ENCODE results near the gene MYL11.

The MYL11 gene

DNA sequence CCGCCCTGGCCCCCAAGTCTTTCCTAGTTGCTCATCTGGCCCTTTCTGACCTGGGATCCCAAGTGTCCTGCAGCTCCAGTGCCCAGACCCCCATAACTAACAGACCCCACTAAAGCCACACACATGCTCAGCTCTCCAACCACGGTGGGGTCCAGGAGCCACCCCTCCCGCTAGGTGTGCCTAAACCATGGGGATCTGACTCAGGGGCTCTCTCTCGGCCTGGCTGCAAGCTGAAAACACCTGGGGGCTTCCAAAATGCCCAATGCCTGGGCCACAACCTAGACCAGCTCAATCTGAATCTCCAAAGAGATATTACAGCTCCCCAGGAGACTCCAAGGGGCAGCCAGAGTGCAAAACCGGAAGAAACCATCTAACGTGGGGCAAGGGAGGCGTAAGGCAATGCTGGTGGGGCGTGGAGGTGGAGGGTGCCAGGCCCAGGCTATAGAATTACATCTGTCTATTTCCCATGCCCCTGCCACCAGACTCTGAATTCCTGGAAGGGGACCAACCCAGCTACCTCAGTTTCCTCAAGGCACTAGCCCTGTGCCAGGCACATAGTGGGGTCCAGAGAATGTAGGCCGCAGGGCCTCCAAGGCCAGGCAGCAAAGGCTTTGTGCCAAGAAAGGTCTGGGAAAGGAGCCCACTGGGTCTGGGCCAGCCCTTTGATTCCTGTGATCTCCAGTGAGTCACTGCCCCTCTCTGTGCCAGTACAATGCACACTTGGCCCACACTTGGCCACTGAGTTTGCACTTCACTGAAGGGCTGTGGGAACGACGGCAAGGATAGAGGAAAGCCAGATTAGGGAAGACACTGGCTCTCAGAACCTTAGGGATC, 22.8 kb upstream of the MYL11 start:
- Histone ChIP-seq H3K9ac (ENCODE audit: low read length) (no peak overlapping the region), H3K4me3 (ENCODE audit: low read length) (no peak overlapping the region), H3K9me2 (replicated peaks; ENCODE audit: insufficient read depth, low read length) (no peaks in the 10 kb centered on the region), H3K4me1 (ENCODE audit: low read length) (peaks cover 23% of the 10 kb centered on the region), H3K27ac (ENCODE audit: low read length) (no peak overlapping the region), H3K4me2 (ENCODE audit: low read depth, low read length) (no peak overlapping the region), H3K36me3 (replicated peaks; ENCODE audit: insufficient read depth, low read length) (peaks cover 2% of the 10 kb centered on the region; the same call in 1 of the 2 replicates), H2AFZ (ENCODE audit: low read length) (no peak overlapping the region), H3K79me2 (ENCODE audit: low read length) (peaks cover 45% of the 10 kb centered on the region), H3F3A (ENCODE audit: insufficient read depth, low read length) (peaks cover 9% of the 10 kb centered on the region), H4K20me1 (ENCODE audit: insufficient read depth, low read length) (no peaks in the 10 kb centered on the region), H3K27me3 (replicated peaks; ENCODE audit: insufficient read depth, low read length) (no peaks in the 10 kb centered on the region), H3K9me3 (replicated peaks; ENCODE audit: insufficient read depth, low read length) (no peaks in the 10 kb centered on the region)
- DNase-seq: no peak
- TF ChIP-seq EZH2 (optimal IDR thresholded peaks at IDR 0.05; ENCODE audit: low read depth, low read length): no peak

DNA sequence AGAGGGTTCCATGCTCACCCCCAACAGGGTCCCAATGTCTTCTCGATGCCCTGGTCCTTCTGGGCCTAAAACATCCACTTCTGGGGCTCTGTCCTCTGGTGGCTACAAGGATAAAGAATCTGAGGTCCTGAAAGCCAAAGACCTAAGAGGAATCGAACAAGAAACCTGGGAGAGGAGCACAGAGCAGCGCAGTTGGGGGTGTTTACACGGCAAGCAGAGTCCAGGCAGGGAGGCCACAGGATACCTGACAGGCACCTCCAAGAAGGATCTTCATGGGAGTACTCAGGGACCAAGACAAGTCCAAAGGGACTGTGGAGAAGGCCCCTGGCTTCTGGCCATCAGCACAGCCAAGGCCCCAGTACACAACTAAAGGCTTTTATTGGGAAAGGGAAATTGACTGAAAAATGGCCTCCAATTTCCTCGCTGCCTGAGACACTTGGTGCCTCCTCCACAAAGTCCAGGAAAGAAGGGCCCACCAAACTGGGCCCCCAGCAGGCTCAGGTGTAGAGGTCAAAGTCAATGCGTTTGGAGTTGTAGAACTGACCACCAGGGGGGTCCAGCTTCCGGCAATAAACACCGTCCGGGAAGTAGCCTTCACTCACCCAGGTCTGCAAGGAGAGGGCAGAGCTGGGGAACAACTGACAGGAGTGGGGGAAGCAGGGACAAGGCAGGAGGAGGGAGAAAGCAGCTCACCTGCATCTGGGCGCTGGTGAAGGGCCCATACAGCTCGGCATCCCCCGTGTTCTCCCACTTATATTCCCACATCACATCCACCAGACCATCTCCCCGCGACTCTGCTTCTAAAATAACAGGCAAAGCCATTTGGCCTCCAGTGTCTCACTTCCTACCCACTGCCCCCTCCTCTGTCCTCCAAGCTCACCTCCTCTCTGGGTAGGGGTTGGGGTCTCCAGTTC, 21.9 kb upstream of the MYL11 start:
- no peaks in the 10 kb centered on the region for H3K9me2 ChIP-seq (replicated peaks; ENCODE audit: insufficient read depth, low read length)
- H3F3A ChIP-seq (ENCODE audit: insufficient read depth, low read length): peaks cover 9% of the 10 kb centered on the region
- no peak overlapping the region for H2AFZ ChIP-seq (ENCODE audit: low read length)
- peaks cover 45% of the 10 kb centered on the region for H3K79me2 ChIP-seq (ENCODE audit: low read length)
- H3K27me3 ChIP-seq (replicated peaks; ENCODE audit: insufficient read depth, low read length): no peaks in the 10 kb centered on the region
- TF ChIP-seq EZH2phosphoT487 (IDR thresholded peaks at IDR 0.05; ENCODE audit: low read length): no peak
- no peak for TF ChIP-seq EZH2 (optimal IDR thresholded peaks at IDR 0.05; ENCODE audit: low read depth, low read length)
- TF ChIP-seq, protein P1, sequence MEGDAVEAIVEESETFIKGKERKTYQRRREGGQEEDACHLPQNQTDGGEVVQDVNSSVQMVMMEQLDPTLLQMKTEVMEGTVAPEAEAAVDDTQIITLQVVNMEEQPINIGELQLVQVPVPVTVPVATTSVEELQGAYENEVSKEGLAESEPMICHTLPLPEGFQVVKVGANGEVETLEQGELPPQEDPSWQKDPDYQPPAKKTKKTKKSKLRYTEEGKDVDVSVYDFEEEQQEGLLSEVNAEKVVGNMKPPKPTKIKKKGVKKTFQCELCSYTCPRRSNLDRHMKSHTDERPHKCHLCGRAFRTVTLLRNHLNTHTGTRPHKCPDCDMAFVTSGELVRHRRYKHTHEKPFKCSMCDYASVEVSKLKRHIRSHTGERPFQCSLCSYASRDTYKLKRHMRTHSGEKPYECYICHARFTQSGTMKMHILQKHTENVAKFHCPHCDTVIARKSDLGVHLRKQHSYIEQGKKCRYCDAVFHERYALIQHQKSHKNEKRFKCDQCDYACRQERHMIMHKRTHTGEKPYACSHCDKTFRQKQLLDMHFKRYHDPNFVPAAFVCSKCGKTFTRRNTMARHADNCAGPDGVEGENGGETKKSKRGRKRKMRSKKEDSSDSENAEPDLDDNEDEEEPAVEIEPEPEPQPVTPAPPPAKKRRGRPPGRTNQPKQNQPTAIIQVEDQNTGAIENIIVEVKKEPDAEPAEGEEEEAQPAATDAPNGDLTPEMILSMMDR (IDR thresholded peaks at IDR 0.05; ENCODE audit: low read length): no peak; the same call in 1 of the 2 replicates
- H3K27ac ChIP-seq (ENCODE audit: low read length): no peak overlapping the region
- H3K9ac ChIP-seq (ENCODE audit: low read length): no peak overlapping the region
- H3K36me3 ChIP-seq (replicated peaks; ENCODE audit: insufficient read depth, low read length): peaks cover 2% of the 10 kb centered on the region; the same call in 1 of the 2 replicates
- no peaks in the 10 kb centered on the region for H4K20me1 ChIP-seq (ENCODE audit: insufficient read depth, low read length)
- H3K4me1 ChIP-seq (ENCODE audit: low read length): peaks cover 23% of the 10 kb centered on the region
- DNase-seq: no peak
- no peak overlapping the region for H3K4me2 ChIP-seq (ENCODE audit: low read depth, low read length)
- no peaks in the 10 kb centered on the region for H3K9me3 ChIP-seq (replicated peaks; ENCODE audit: insufficient read depth, low read length)
- H3K4me3 ChIP-seq (ENCODE audit: low read length): no peak overlapping the region

DNA sequence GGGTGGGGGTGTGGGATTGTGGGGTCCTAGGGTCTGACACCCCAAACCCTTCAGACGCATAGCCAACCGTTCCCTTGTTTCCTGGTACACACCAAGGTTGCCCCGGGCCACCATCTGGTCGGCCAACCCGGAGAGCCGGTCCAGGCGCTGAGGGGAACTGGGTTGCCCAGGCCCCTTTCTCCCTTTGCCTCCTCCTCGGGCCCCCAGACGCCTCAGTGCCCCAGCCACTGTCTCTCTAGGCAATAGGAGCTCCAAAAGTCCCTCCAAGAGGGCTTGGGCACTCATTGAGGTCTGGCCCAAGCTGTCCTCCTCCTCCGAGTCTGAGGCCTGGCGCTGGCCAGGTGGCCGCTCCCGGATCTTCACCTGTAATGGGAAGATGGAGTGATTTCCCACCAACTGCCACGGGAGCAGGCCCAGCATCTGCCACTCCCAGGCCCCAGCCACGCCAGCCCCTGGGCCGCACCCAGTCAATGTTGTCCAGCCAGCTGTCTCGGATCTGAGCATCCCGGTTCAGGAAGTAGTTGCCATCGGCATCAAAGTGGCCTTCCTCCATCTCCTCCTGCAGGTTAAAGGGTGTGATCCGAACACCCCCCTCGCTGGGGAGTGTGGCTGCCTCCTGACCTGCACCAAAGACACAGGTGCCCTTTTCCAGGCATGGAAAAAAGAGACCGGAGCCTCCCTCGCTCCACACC, 21.0 kb upstream of the MYL11 start:
- no peak for DNase-seq
- Histone ChIP-seq H3K4me1 (ENCODE audit: low read length) (peaks cover 23% of the 10 kb centered on the region), H3K4me3 (ENCODE audit: low read length) (peak overlapping the region; percentile 87), H3K9me3 (replicated peaks; ENCODE audit: insufficient read depth, low read length) (no peaks in the 10 kb centered on the region), H4K20me1 (ENCODE audit: insufficient read depth, low read length) (no peaks in the 10 kb centered on the region), H3K4me2 (ENCODE audit: low read depth, low read length) (peak overlapping the region; percentile 77), H3K27me3 (replicated peaks; ENCODE audit: insufficient read depth, low read length) (no peaks in the 10 kb centered on the region), H3K27ac (ENCODE audit: low read length) (no peak overlapping the region), H2AFZ (ENCODE audit: low read length) (no peak overlapping the region), H3K9ac (ENCODE audit: low read length) (peak overlapping the region; percentile 93; the same call in 1 of the 2 replicates), H3K79me2 (ENCODE audit: low read length) (peaks cover 45% of the 10 kb centered on the region), H3K36me3 (replicated peaks; ENCODE audit: insufficient read depth, low read length) (peaks cover 2% of the 10 kb centered on the region; the same call in 1 of the 2 replicates), H3K9me2 (replicated peaks; ENCODE audit: insufficient read depth, low read length) (no peaks in the 10 kb centered on the region), H3F3A (ENCODE audit: insufficient read depth, low read length) (peaks cover 9% of the 10 kb centered on the region)
- TF ChIP-seq, protein P1 (IDR thresholded peaks at IDR 0.05; ENCODE audit: low read length): no peak
- no peak for TF ChIP-seq EZH2 (optimal IDR thresholded peaks at IDR 0.05; ENCODE audit: low read depth, low read length)
- TF ChIP-seq EZH2phosphoT487 (IDR thresholded peaks at IDR 0.05; ENCODE audit: low read length): no peak
